Esophagus squamous epithelium (tissue), 5 donors: Measurements from ENCODE around the gene SMIM7. TPM values are rescaled to one million over a fixed set of nuclear protein-coding genes. Genes with fewer than 3 reads are reported as not detected.

ENCODE experiments used
- DNase-seq: peaks from one replicate; lab custom pipeline; 2025; lab: John Stamatoyannopoulos, UW
- H3K27ac ChIP-seq, 4 donors: fragments of 200-600 bp; sonication (generic); one replicate each; pipeline ENCODE4 v1.5.1; 2016 to 2019; ENCODE audit warnings: mild to moderate bottlenecking in 1 of 4
- H3K27me3 ChIP-seq, 4 donors: fragments of 200-600 bp; sonication (generic); 1 replicate in 3 of 4; 2 replicates in 1 of 4; pipeline versions ENCODE4 v1.5.1 to v1.6.0; 2017 to 2021; ENCODE audit warnings: antibody characterized with exemption in 1 of 4
- H3K36me3 ChIP-seq, 3 donors: fragments of 200-600 bp; sonication (generic); one replicate each; pipeline ENCODE4 v1.5.1; 2016 to 2019
- H3K4me1 ChIP-seq, 3 donors: fragments of 200-600 bp; sonication (generic); one replicate each; pipeline ENCODE4 v1.5.1; 2017 to 2019
- H3K4me3 ChIP-seq, 4 donors: fragments of 200-600 bp; sonication (generic); 1 replicate in 3 of 4; 2 replicates in 1 of 4; pipeline ENCODE4 v1.5.1; 2016 to 2019; ENCODE audit warnings: mild to moderate bottlenecking in 2 of 4, moderate library complexity in 1 of 4
- H3K9me3 ChIP-seq, 3 donors: fragments of 200-600 bp; sonication (generic); one replicate each; pipeline ENCODE4 v1.5.1; 2016 to 2019
- POLR2A ChIP-seq, 4 donors: fragments of 450-650 bp; IDR thresholded peaks; one replicate each; pipeline ENCODE4 v1.6.1; 2017; ENCODE audit warnings: antibody characterized with exemption in 4 of 4, mild to moderate bottlenecking in 4 of 4, moderate library complexity in 3 of 4
- WGBS, 2 donors: methylation state at CpG; one replicate each; pipeline ENCODE4 v1.1.5; 2018; 5-methylcytosine and 5-hydroxymethylcytosine counted together
- intact Hi-C: fragments of 100-400 bp; cut with DNase I; formaldehyde crosslinking; loops from one replicate; pipeline ENCODE4 v1.15.0; 2022
- total RNA-seq, 4 donors: library from RNA; depleted of rRNA; stranded (reverse); fragments of >200 nt; gene quantifications; one replicate each; pipeline ENCODE4 v1.1.0, GENCODE V29; 2016
- TF ChIP-seq, protein P1 (sequence below), 6 experiments: fragments of 450-650 bp in 4 of 6; fragments of 200-600 bp in 2 of 6; sonication (generic) in 2 of 6; IDR thresholded peaks; one replicate each; pipeline ENCODE4 v1.5.1; 2016 to 2019; ENCODE audit warnings: antibody characterized with exemption in 6 of 6, mild to moderate bottlenecking in 4 of 6, moderate library complexity in 4 of 6
- donor health status: DM: yes; HTN: yes; CAD: no.

The SMIM7 gene
- total RNA-seq, 4 donors from 2014 or later = 54.0 to 89.5 (median 66.3) TPM

DNA sequence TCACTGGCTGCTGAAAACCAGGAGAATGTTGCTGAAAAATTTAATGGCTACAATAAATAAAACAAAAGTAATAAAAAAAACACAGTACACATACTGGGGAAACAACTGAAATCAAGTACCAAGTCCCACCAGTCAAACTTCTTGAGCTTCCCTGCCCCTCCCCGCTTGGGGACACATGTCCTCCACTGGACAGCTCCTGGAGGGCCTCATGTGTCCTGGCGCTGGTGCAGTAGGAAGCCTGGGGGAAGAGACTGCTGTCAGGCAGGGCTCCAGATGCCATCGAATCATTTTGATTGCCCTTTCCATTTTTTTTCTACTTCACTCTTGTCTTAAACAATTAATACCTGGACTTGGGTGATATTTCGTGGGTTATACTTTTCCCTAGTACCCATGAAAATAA is 61.1 kb downstream of the SMIM7 start:
- H3K4me3 ChIP-seq = no peak overlapping the region
- 68 to 70% methylated on average over 4 of the region's 4 CpGs for WGBS, 2 donors
- no peak for TF ChIP-seq POLR2A (IDR thresholded peaks at IDR 0.05)
- TF ChIP-seq, protein P1, sequence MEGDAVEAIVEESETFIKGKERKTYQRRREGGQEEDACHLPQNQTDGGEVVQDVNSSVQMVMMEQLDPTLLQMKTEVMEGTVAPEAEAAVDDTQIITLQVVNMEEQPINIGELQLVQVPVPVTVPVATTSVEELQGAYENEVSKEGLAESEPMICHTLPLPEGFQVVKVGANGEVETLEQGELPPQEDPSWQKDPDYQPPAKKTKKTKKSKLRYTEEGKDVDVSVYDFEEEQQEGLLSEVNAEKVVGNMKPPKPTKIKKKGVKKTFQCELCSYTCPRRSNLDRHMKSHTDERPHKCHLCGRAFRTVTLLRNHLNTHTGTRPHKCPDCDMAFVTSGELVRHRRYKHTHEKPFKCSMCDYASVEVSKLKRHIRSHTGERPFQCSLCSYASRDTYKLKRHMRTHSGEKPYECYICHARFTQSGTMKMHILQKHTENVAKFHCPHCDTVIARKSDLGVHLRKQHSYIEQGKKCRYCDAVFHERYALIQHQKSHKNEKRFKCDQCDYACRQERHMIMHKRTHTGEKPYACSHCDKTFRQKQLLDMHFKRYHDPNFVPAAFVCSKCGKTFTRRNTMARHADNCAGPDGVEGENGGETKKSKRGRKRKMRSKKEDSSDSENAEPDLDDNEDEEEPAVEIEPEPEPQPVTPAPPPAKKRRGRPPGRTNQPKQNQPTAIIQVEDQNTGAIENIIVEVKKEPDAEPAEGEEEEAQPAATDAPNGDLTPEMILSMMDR (IDR thresholded peaks at IDR 0.05) = no peak
- peak overlapping the region in 2 of 4 donors; percentile 2 to 10 for H3K27ac ChIP-seq
- intact Hi-C loops = no loop called here
- no peak for DNase-seq
- no peaks in the 10 kb centered on the region for H3K36me3 ChIP-seq
- H3K27me3 ChIP-seq = no peaks in the 10 kb centered on the region
- H3K9me3 ChIP-seq = no peaks in the 10 kb centered on the region
- H3K4me1 ChIP-seq = peaks cover 6 to 66% (median 10%) of the 10 kb centered on the region in 3 donors

DNA sequence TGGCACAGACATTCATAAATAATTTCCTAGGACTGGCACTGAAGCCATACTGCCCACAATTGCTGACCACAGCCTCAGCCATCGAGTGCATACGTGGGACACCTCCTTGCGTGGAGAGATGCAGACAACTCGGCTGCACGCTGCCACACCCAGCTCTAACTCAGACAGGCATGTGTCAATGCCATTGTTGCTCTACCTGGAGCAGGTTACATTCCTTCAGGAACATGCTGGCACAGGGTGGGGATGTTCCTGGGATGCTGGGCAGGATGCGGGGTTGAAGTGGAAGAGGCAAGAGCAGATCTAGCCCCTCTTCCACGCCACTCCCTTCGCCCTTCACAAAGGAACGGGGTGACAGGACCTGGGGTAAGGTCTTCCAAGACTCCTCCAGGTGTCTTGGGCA is 63.5 kb downstream of the SMIM7 start:
- no peaks in the 10 kb centered on the region for H3K9me3 ChIP-seq
- WGBS, 2 donors = 63 to 88% methylated on average over 2 to 6 of the region's 9 CpGs
- H3K27me3 ChIP-seq = no peaks in the 10 kb centered on the region
- no peak overlapping the region for H3K4me3 ChIP-seq
- DNase-seq = no peak
- H3K4me1 ChIP-seq = peaks cover 12 to 82% (median 21%) of the 10 kb centered on the region in 3 donors
- H3K27ac ChIP-seq = no peak overlapping the region
- TF ChIP-seq, protein P1 (IDR thresholded peaks at IDR 0.05) = no peak
- no peak for TF ChIP-seq POLR2A (IDR thresholded peaks at IDR 0.05)
- H3K36me3 ChIP-seq = no peaks in the 10 kb centered on the region
- intact Hi-C loops = no loop called here

Other genes starting within 250 kb of the SMIM7 start
- gene EPS15L1, start 188.2 kb downstream of the SMIM7 start, total RNA-seq = 10 to 100 TPM in 3 of 4 donors, 1 to 10 TPM in 1; 8.1 to 21.7 (median 19.8) TPM
- gene CALR3, start 164.0 kb downstream of the SMIM7 start, total RNA-seq = not detected
- gene C19orf44, start 163.8 kb downstream of the SMIM7 start, total RNA-seq = 1 to 10 TPM; 2.5 to 10.0 (median 4.2) TPM
- 10 to 100 TPM in 1 of 4 donors, 1 to 10 TPM in 3; 5.5 to 11.8 (median 9.6) TPM for gene CHERP, start 117.7 kb downstream of the SMIM7 start, total RNA-seq
- gene SLC35E1, start 87.7 kb downstream of the SMIM7 start, total RNA-seq = 10 to 100 TPM; 22.6 to 29.4 (median 25.3) TPM
- 1 to 10 TPM; 5.1 to 9.9 (median 8.4) TPM for gene MED26, start 31.9 kb downstream of the SMIM7 start, total RNA-seq
- 1 to 10 TPM; 2.0 to 5.6 (median 2.7) TPM for gene TMEM38A, start 995 bp upstream of the SMIM7 start, total RNA-seq
- under 1 TPM; 0.04 to 0.41 (median 0.21) TPM for gene NWD1, start 59.7 kb upstream of the SMIM7 start, total RNA-seq
- gene SIN3B, start 169.3 kb upstream of the SMIM7 start, total RNA-seq = 10 to 100 TPM; 11.2 to 34.7 (median 28.5) TPM
- gene F2RL3, start 228.9 kb upstream of the SMIM7 start, total RNA-seq = 1 to 10 TPM in 1 of 4 donors, under 1 TPM in 3; 0.27 to 1.1 (median 0.81) TPM